ENCODE data around the gene FN1. TPM values are rescaled to one million over a fixed set of nuclear protein-coding genes. Genes with fewer than 3 reads are reported as not detected.

Gene FN1
- total RNA-seq, 2 experiments from 2014 or later = 0.53 to 0.71 TPM

DNA sequence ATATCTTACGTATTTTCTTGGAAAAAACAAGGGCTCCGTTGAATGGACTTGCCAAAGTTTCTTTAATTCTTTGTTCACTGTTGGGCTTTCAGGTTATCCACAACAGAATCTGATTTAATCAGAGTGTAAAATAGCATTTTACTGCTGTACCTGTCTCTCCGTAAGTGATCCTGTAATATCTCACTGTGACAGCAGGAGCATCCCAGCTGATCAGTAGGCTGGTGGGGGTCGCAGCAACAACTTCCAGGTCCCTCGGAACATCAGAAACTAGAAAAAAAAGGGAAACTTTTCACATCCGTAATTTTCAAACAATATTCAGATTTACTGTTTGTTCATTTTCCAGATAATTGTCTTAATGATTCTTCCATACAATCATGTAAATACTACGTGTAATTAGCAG lies 51.2 kb downstream of the FN1 start:
- H3K9me3 Mint-ChIP-seq = no peaks in the 10 kb centered on the region
- POLR2A ChIA-PET = no interaction called here
- ATAC-seq (ENCODE audit: low read depth) (no peak), DNase-seq (no peak)
- H3K27me3 Mint-ChIP-seq = no peaks in the 10 kb centered on the region
- no peak overlapping the region for H3K4me3 Mint-ChIP-seq
- H3K27ac Mint-ChIP-seq = no peak overlapping the region
- H3K4me1 Mint-ChIP-seq = no peaks in the 10 kb centered on the region
- no peaks in the 10 kb centered on the region for H3K36me3 Mint-ChIP-seq

GRCh38 chr2:215383652-215384279 lies 52.1 kb downstream of the FN1 start:
- H3K36me3 Mint-ChIP-seq = no peaks in the 10 kb centered on the region
- no peaks in the 10 kb centered on the region for H3K4me1 Mint-ChIP-seq
- DNase-seq (no peak), ATAC-seq (ENCODE audit: low read depth) (no peak)
- H3K9me3 Mint-ChIP-seq = no peaks in the 10 kb centered on the region
- no peak overlapping the region for H3K27ac Mint-ChIP-seq
- no peak overlapping the region for H3K4me3 Mint-ChIP-seq
- H3K27me3 Mint-ChIP-seq = no peaks in the 10 kb centered on the region
- POLR2A ChIA-PET = no interaction called here

DNA sequence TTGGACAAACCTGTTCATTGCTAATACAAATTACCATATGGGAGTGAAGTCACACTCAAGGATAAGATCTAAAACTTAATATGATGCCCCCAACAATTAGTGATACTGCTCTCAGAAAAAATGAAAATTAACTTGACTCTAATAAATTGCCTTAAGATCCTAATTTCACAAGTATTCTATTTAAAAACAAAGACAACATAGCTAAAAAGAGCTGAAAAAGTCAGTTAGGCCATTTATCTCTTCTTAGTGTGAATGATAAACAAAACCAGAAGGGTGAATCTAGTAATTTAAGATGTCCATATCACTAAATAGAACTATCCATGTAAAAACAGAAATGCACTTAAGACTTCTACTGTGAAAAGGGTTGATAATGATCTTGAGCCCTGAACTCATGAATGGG lies 53.4 kb downstream of the FN1 start:
- H3K27me3 Mint-ChIP-seq = no peaks in the 10 kb centered on the region
- no peak for ATAC-seq (ENCODE audit: low read depth)
- H3K36me3 Mint-ChIP-seq = no peaks in the 10 kb centered on the region
- no peak overlapping the region for H3K27ac Mint-ChIP-seq
- POLR2A ChIA-PET = no interaction called here
- DNase-seq = no peak
- no peaks in the 10 kb centered on the region for H3K9me3 Mint-ChIP-seq
- no peak overlapping the region for H3K4me3 Mint-ChIP-seq
- no peaks in the 10 kb centered on the region for H3K4me1 Mint-ChIP-seq

DNA sequence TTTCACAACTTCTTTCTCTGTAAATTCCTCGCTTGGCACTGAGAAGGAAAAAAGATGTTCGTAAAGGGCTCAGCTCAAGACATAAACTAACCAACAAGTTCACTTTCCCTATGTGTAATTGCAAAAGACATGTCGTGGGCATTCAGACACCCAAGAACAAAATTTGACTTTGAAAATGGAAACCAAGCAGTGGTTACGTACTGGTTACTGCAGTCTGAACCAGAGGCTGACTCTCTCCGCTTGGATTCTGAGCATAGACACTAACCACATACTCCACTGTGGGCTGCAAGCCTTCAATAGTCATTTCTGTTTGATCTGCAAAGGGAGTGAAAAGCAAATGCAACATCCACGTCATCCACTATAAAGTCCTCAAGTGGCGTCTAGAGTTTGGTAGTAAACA lies 53.9 kb downstream of the FN1 start:
- Mint-ChIP-seq H3K4me1 (no peaks in the 10 kb centered on the region), H3K9me3 (no peaks in the 10 kb centered on the region), H3K27me3 (no peaks in the 10 kb centered on the region), H3K36me3 (peaks cover 1% of the 10 kb centered on the region), H3K4me3 (no peak overlapping the region), H3K27ac (no peak overlapping the region)
- POLR2A ChIA-PET = no interaction called here
- DNase-seq (no peak), ATAC-seq (ENCODE audit: low read depth) (no peak)

- POLR2A ChIA-PET = no interaction called here
- Mint-ChIP-seq H3K4me1 (no peaks in the 10 kb centered on the region), H3K27me3 (no peaks in the 10 kb centered on the region), H3K36me3 (peaks cover 4% of the 10 kb centered on the region), H3K27ac (no peak overlapping the region), H3K4me3 (no peak overlapping the region), H3K9me3 (no peaks in the 10 kb centered on the region)
- DNase-seq (no peak), ATAC-seq (ENCODE audit: low read depth) (no peak)
Observed at GRCh38 chr2:215380699-215381098, 55.2 kb downstream of the FN1 start.

- H3K9me3 Mint-ChIP-seq = no peaks in the 10 kb centered on the region
Observed at GRCh38 chr2:215379948-215380347, 55.9 kb downstream of the FN1 start.

DNA sequence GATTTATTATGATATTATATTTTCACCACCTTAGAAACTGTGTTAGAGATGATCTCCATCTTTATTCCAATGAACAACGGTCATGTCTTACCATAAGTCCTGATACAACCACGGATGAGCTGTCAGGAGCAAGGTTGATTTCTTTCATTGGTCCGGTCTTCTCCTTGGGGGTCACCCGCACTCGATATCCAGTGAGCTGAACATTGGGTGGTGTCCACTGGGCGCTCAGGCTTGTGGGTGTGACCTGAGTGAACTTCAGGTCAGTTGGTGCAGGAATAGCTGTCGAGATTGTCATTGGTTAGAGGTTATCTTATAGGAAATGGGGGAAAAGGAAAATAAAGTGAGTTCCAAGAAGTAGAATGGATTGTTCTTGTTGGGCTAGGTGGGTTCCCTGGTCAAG lies 56.8 kb downstream of the FN1 start:
- Mint-ChIP-seq H3K4me3 (no peak overlapping the region), H3K27me3 (no peaks in the 10 kb centered on the region)

More at GRCh38 chr2:215379948-215380347, 55.9 kb downstream of the FN1 start:
- Mint-ChIP-seq H3K27ac (no peak overlapping the region), H3K36me3 (peaks cover 4% of the 10 kb centered on the region), H3K4me1 (no peaks in the 10 kb centered on the region), H3K27me3 (no peaks in the 10 kb centered on the region), H3K4me3 (no peak overlapping the region)
- ATAC-seq (ENCODE audit: low read depth) (no peak), DNase-seq (no peak)
- POLR2A ChIA-PET = no interaction called here

DNA sequence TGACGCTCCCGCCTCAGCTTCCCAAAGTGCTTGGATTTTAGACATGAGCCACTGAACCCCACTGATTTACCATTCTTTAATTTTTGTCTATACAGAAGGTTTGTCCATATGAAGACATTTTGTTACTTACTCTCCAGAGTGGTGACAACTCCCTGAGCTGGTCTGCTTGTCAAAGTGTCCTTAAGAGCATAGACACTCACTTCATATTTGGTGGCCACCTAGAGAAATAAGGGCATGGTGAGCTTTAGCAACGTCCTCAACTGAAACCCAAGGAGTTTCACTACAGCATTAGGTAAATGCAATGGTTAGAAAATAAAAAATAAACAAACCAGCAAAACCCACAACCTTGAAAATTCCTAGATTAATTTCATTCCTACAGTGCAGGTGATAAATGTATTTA lies 57.8 kb downstream of the FN1 start:
- Mint-ChIP-seq H3K4me3 (no peak overlapping the region), H3K27me3 (no peaks in the 10 kb centered on the region), H3K4me1 (no peaks in the 10 kb centered on the region), H3K36me3 (peaks cover 18% of the 10 kb centered on the region), H3K27ac (no peak overlapping the region), H3K9me3 (peaks cover 6% of the 10 kb centered on the region)
- ATAC-seq (ENCODE audit: low read depth) = no peak
- POLR2A ChIA-PET = no interaction called here
- no peak for DNase-seq

More for the DNA sequence above, 56.8 kb downstream of the FN1 start:
- POLR2A ChIA-PET = no interaction called here
- H3K36me3 Mint-ChIP-seq = peaks cover 12% of the 10 kb centered on the region
- H3K9me3 Mint-ChIP-seq = peaks cover 6% of the 10 kb centered on the region
- no peaks in the 10 kb centered on the region for H3K4me1 Mint-ChIP-seq
- no peak for DNase-seq
- no peak for ATAC-seq (ENCODE audit: low read depth)
- no peak overlapping the region for H3K27ac Mint-ChIP-seq

DNA sequence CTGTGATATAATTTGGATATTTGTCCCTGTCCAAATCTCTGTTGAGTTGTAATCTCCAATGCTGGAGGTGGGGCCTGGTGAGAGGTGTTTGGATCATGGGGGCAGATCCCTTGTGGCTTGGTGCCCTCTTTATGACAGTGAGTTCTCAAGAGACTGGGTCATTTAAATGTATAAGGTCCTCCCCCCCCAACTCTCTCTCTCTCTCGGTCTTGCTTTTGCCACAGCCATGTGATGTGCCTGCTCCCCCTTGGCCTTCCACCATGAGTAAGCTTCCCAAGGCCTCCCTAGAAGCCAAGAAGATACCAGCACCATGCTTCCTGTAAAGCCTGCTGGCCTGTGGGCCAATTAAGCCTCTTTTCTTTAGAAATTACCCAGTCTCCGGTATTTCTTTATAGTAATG lies 58.6 kb downstream of the FN1 start:
- ATAC-seq (ENCODE audit: low read depth) (no peak), DNase-seq (no peak)
- H3K9me3 Mint-ChIP-seq = peaks cover 6% of the 10 kb centered on the region
- H3K36me3 Mint-ChIP-seq = peaks cover 18% of the 10 kb centered on the region
- POLR2A ChIA-PET = no interaction called here
- H3K4me3 Mint-ChIP-seq = no peak overlapping the region
- H3K27me3 Mint-ChIP-seq = no peaks in the 10 kb centered on the region
- no peak overlapping the region for H3K27ac Mint-ChIP-seq
- no peaks in the 10 kb centered on the region for H3K4me1 Mint-ChIP-seq

DNA sequence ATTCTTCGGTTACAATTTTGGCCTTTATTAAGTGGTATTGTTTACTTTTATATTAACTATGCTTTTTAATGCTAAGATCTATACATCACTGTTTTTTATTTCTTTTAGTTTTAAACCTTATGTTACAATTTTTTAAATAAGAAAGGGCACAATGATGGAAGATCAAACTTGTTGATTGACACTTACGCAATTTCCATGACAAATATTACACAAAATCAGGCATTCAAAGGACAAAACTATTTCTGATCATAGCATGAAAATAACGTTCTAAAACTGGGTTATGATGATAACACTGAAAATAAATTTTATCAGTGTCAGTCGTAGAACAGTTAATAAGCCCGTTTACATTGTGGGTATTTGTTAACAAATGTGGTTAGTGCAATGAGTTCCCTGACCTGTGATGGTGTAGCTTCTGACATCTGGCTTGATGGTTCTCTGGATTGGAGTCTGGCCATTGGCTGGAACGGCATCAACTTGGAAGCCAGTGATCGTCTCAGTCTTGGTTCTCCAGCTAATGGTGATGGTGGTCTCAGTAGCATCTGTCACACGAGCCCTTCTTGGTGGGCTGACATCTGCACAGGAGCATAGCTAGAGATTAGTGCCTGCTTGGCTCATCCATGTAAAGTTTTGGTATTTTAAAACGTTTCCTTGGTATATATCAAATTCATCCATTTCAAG lies 59.6 kb downstream of the FN1 start:
- ATAC-seq (ENCODE audit: low read depth) (no peak), DNase-seq (no peak)
- no peaks in the 10 kb centered on the region for H3K27me3 Mint-ChIP-seq
- H3K36me3 Mint-ChIP-seq = peaks cover 21% of the 10 kb centered on the region
- H3K27ac Mint-ChIP-seq = no peak overlapping the region
- POLR2A ChIA-PET = no interaction called here
- no peak overlapping the region for H3K4me3 Mint-ChIP-seq
- H3K9me3 Mint-ChIP-seq = peaks cover 6% of the 10 kb centered on the region
- no peaks in the 10 kb centered on the region for H3K4me1 Mint-ChIP-seq

- no peak for ATAC-seq (ENCODE audit: low read depth)
Observed at GRCh38 chr2:215375467-215375830, 60.4 kb downstream of the FN1 start.

GRCh38 chr2:215374642-215375466 lies 61.0 kb downstream of the FN1 start:
- H3K9me3 Mint-ChIP-seq = peaks cover 6% of the 10 kb centered on the region

More at GRCh38 chr2:215375467-215375830, 60.4 kb downstream of the FN1 start:
- no peak overlapping the region for H3K4me3 Mint-ChIP-seq
- POLR2A ChIA-PET = no interaction called here
- H3K27ac Mint-ChIP-seq = no peak overlapping the region
- H3K27me3 Mint-ChIP-seq = no peaks in the 10 kb centered on the region
- peaks cover 21% of the 10 kb centered on the region for H3K36me3 Mint-ChIP-seq
- H3K9me3 Mint-ChIP-seq = peaks cover 6% of the 10 kb centered on the region
- DNase-seq = no peak
- H3K4me1 Mint-ChIP-seq = no peaks in the 10 kb centered on the region

GRCh38 chr2:215374002-215374401 lies 61.9 kb downstream of the FN1 start:
- H3K4me1 Mint-ChIP-seq = no peaks in the 10 kb centered on the region
- ATAC-seq (ENCODE audit: low read depth) (no peak), DNase-seq (no peak)
- H3K9me3 Mint-ChIP-seq = peaks cover 6% of the 10 kb centered on the region
- H3K27me3 Mint-ChIP-seq = no peaks in the 10 kb centered on the region
- H3K36me3 Mint-ChIP-seq = peaks cover 25% of the 10 kb centered on the region
- no peak overlapping the region for H3K4me3 Mint-ChIP-seq
- POLR2A ChIA-PET = no interaction called here
- no peak overlapping the region for H3K27ac Mint-ChIP-seq

More at GRCh38 chr2:215374642-215375466, 61.0 kb downstream of the FN1 start:
- Mint-ChIP-seq H3K4me3 (no peak overlapping the region), H3K27me3 (no peaks in the 10 kb centered on the region), H3K36me3 (peaks cover 23% of the 10 kb centered on the region), H3K4me1 (no peaks in the 10 kb centered on the region), H3K27ac (no peak overlapping the region)
- ATAC-seq (ENCODE audit: low read depth) = no peak
- POLR2A ChIA-PET = no interaction called here
- no peak for DNase-seq
